WERI-Rb-1 (cell line): ENCODE measurements around the gene IQSEC1.
A peak's percentile ranks its signal among the peaks of the same experiment; 100 is the strongest.

Source experiments
- DNase-seq: peaks from one replicate; pipeline ENCODE4 v3.0.0-alpha.2; 2020
- H3K27ac ChIP-seq: fragments of 250-450 bp; sonication (Bioruptor Pico); 2 replicates; pipeline ENCODE4 v1.5.1; 2020; ENCODE audit warnings: mild to moderate bottlenecking, moderate library complexity
- H3K27me3 ChIP-seq: fragments of 250-450 bp; sonication (Bioruptor Pico); 2 replicates; pipeline ENCODE4 v1.5.1; 2021; ENCODE audit warnings: mild to moderate bottlenecking, low read depth, moderate library complexity; ENCODE audit not compliant: insufficient read depth, severe bottlenecking
- H3K36me3 ChIP-seq: fragments of 250-450 bp; sonication (Bioruptor Pico); 2 replicates; pipeline ENCODE4 v1.5.1; 2020; ENCODE audit warnings: mild to moderate bottlenecking, moderate library complexity
- H3K4me3 ChIP-seq: 2 replicates; pipeline ENCODE4 v1.5.1; 2011; ENCODE audit warnings: low read depth, mild to moderate bottlenecking, control low read depth, low read length
- H3K9me3 ChIP-seq: fragments of 250-450 bp; sonication (Bioruptor Pico); 2 replicates; pipeline ENCODE4 v1.5.1; 2021; ENCODE audit warnings: mild to moderate bottlenecking, moderate library complexity; ENCODE audit not compliant: severe bottlenecking
- TF ChIP-seq, protein P1 (sequence below): IDR thresholded peaks from 2 replicates; pipeline ENCODE4 v1.5.1; 2011; ENCODE audit warnings: low read depth, mild to moderate bottlenecking, control low read depth, inconsistent platforms, low read length

The IQSEC1 gene

DNA sequence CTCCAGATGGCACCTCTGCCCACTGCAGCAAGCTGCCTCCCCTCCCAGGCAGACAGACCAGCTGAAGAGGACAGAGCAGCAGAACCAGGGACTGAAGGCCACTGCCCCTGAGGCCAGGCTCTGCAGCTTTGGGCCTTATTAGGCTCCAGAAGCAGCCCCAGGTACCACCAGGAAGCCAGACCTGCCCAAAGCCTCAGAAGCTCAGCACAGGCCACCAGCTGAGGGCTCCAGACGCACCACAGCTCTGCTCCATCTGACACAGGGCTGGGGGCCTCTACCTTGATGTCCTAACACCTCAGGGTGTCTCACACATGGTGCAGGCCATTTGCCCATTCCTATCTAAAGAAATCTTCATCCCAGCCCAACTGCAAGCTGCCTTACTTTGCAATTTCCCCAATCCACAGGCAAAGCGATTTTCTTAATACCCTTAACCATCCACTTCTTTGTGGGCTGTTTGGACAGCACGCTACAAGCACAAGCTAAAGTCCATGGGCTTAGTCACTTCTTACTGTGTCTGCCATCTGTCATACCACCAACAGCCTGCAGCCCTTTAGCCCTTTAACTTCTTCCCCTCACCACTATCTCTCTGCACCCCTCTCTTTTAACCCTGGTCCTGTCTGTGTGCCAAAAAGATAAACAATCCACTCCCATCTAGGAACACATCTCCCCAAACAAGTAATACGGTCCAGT is 112.1 kb downstream of the IQSEC1 start:
- TF ChIP-seq, protein P1, sequence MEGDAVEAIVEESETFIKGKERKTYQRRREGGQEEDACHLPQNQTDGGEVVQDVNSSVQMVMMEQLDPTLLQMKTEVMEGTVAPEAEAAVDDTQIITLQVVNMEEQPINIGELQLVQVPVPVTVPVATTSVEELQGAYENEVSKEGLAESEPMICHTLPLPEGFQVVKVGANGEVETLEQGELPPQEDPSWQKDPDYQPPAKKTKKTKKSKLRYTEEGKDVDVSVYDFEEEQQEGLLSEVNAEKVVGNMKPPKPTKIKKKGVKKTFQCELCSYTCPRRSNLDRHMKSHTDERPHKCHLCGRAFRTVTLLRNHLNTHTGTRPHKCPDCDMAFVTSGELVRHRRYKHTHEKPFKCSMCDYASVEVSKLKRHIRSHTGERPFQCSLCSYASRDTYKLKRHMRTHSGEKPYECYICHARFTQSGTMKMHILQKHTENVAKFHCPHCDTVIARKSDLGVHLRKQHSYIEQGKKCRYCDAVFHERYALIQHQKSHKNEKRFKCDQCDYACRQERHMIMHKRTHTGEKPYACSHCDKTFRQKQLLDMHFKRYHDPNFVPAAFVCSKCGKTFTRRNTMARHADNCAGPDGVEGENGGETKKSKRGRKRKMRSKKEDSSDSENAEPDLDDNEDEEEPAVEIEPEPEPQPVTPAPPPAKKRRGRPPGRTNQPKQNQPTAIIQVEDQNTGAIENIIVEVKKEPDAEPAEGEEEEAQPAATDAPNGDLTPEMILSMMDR = no peak
- Histone ChIP-seq H3K36me3 (peaks cover 63% of the 10 kb centered on the region), H3K27ac (peak overlapping the region; percentile 88), H3K27me3 (no peaks in the 10 kb centered on the region), H3K9me3 (no peaks in the 10 kb centered on the region), H3K4me3 (no peak overlapping the region)
- DNase-seq = peak; percentile 81

DNA sequence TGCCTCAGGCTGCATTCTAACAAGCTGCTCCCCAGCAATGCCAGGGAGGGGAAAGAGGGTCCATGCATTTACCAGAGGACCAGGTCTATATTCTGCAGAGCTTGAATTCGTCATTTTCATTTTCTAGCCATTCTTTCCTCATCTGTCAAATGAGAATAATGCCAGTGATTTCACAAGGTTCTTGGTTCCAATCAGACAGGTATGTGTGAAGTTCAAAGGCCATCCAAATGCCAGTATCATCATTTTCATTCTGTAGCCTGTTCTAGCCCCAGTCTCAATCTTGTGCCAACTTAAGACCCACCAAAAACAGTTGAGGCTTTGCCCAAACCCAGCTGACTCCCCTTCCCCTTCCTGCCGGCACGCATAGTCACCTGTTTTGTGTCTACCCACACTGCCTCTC is 112.7 kb downstream of the IQSEC1 start:
- Histone ChIP-seq H3K27ac (peak overlapping the region; percentile 88), H3K4me3 (no peak overlapping the region), H3K36me3 (peaks cover 64% of the 10 kb centered on the region), H3K27me3 (no peaks in the 10 kb centered on the region), H3K9me3 (no peaks in the 10 kb centered on the region)
- no peak for DNase-seq
- TF ChIP-seq, protein P1 = no peak

DNA sequence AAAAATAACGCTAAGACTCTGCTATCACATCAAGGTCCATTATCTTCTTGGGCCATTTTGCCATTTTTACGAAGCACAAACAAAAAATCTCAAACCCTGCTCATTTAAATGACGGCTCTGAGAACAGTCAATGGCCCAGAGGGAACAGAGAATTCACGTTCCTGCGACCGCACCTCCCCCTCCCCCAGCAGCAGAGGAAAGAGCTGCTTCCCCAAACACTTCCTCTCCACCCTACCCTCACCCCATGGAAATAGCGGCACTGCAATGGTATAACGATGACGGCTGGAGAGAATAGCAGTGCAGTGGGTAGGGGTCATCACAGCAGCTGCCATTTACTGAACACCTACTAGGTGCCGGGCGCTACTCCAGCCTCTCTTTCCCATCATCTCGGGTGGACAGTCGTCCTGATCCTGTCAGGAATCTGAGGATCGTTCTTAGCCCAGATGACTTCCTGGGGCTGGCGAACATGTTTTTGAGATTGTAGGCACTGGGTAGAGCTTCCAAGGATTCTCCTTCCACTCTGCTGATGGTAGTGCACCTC is 113.3 kb downstream of the IQSEC1 start:
- TF ChIP-seq, protein P1 = no peak
- Histone ChIP-seq H3K36me3 (peaks cover 66% of the 10 kb centered on the region), H3K27ac (peak overlapping the region; percentile 88), H3K27me3 (no peaks in the 10 kb centered on the region), H3K9me3 (no peaks in the 10 kb centered on the region), H3K4me3 (no peak overlapping the region)
- no peak for DNase-seq

DNA sequence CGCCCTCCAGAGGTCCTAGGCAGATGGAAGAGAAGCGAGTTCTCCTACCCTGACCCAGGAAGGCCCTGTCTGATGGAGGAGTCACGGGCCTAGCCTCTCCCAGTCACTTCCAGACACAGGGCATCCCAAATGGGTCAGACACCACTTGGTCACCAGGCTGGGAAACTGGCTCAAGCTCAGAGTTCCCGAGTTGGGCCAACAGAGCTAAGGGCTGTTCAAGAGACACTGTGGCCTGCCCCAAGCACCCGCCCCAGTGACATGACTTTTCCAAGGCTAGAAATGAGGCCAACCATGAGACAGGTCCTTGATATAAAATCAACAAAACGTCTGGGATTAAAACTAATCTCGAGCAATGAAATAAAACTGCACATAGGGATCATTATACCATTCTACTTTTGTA is 113.8 kb downstream of the IQSEC1 start:
- Histone ChIP-seq H3K9me3 (no peaks in the 10 kb centered on the region), H3K27me3 (no peaks in the 10 kb centered on the region), H3K36me3 (peaks cover 71% of the 10 kb centered on the region), H3K27ac (peak overlapping the region; percentile 88), H3K4me3 (no peak overlapping the region)
- DNase-seq = no peak
- TF ChIP-seq, protein P1 = no peak

DNA sequence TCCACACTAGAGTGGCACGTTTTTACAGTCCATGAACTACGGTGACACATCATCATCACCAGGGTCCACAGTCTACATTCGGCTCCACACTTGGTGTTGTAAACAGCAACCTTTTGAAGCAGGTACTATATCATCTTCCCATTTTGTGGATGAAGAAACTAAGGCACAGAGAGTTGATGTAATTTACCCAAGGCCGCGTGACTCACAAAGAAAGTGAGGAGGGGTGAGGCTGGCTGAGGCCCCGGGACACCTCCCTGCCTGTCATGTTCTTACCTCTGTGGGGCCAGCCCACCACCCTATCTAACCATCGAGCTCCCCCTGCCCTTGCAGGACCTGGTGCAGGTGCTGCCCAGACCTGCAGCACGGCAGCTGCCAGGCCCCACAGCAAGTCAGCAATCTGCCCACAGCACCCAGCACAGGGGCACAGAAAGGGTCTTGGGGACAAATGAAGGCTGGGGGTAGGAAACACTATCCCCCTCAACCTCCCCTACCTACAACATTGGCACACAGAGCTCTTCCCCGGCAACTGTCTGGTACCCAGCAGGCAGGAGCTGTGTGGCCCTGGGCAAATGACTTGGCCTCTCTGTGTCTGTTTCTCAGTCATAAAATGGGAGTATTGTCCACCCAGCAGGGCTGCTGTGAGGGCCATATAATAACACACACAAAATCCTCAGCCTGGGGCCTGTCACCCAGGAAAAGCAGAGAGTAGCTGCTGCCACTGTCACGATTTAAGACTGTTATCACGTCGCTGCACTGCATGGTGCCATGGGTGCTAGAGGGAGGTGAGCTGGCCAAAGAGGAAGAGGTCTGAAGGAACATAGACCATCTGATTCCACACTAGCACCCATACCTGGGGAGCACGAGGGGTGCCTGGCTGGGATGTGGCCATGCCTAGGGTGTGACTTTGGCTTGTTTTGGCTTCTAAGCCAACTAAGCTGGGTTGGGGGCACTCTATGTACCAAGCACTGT is 115.1 kb downstream of the IQSEC1 start:
- no peaks in the 10 kb centered on the region for H3K27me3 ChIP-seq
- peaks cover 70% of the 10 kb centered on the region for H3K36me3 ChIP-seq
- H3K27ac ChIP-seq = no peak overlapping the region
- H3K4me3 ChIP-seq = no peak overlapping the region
- TF ChIP-seq, protein P1 = no peak
- no peak for DNase-seq
- no peaks in the 10 kb centered on the region for H3K9me3 ChIP-seq
